NK-92 (cell line): Measurements from ENCODE around the gene FAM131A.

Experiments
- DNase-seq: peaks from one replicate; lab custom pipeline; 2025; ENCODE audit not compliant: unreplicated experiment; lab: John Stamatoyannopoulos, UW

The FAM131A gene

GRCh38 chr3:184388936-184389230, 51.5 kb downstream of the FAM131A start:
- no peak for DNase-seq

GRCh38 chr3:184389384-184389783, 52.0 kb downstream of the FAM131A start:
- DNase-seq, result no peak

GRCh38 chr3:184389935-184390528, 52.6 kb downstream of the FAM131A start:
- DNase-seq, result no peak

- no peak for DNase-seq
Measured at GRCh38 chr3:184391266-184391665, 53.9 kb downstream of the FAM131A start.

GRCh38 chr3:184395320-184395660, 57.9 kb downstream of the FAM131A start:
- DNase-seq, result no peak
